GM15510 (cell line): ENCODE measurements around the gene PROK1.
A peak's percentile ranks its signal among the peaks of the same experiment; 100 is the strongest.

Experiments used
- POLR2A ChIP-seq: IDR thresholded peaks from 3 replicates; pipeline ENCODE4 v1.6.1; 2011; ENCODE audit warnings: borderline replicate concordance; ENCODE audit not compliant: insufficient read length; ENCODE audit errors: extremely low read depth

Gene PROK1, protein sequence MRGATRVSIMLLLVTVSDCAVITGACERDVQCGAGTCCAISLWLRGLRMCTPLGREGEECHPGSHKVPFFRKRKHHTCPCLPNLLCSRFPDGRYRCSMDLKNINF

GRCh38 chr1:110450929-110451328, at the start of gene PROK1:
PROK1 (plus strand) TSS chr1:110451149; CDS start chr1:110451217, 68 bp downstream.
- TF ChIP-seq POLR2A = no peak

GRCh38 chr1:110403805-110404204, 47.1 kb upstream of the PROK1 start:
- TF ChIP-seq POLR2A = no peak

- TF ChIP-seq POLR2A = no peak
Observed at GRCh38 chr1:110404401-110404800, 46.5 kb upstream of the PROK1 start.

DNA sequence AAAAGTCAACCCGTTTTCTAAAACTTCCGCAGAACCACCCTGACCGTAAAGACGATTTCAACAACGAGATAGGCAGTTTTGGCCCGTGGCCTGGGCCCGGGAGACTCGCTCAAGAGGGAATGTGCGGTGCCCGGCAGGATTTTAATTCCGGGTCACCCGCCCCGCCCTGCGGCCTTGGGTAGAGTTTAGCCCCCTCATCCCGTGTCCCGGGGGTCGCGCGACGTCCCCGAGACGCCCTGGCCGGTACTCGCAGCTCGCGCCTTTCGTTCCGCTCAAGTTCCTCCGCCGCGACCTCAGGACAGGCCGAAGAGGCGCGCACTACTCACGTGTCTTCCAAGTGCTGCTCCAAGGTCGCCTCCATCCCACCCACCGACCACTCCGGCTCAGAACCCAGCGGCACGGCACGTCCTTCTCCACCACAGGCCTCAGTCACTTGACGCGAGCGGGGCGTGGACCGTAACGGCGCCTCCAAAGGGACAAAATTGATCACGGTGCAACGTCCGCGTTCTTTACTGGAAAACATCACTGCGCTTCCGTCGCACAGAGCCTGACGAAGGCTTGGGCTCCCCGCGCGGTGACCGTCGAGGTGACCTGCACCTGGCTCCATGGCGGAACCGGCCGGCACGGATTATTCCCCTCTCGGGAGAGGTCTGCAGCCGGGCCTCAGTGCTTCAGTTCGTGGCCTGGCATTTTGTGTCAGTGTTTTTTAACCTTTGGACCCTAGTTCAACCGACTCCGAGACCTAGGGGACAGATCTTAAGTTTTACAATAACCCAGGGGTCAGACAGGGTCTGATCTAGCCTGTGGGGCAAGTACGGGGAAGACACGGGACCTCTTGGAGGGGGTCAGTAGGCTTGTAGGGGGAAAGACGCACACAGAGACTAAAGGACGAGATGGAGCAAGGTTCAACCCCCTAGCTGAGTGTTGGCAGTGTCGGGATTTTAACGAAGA, 43.4 kb upstream of the PROK1 start, which contains the start of gene LAMTOR5:
LAMTOR5 (minus strand) TSS at position 435 of the 951 bp plus-strand sequence; CDS start at position 361, 74 bp downstream.
- peak; percentile 89 for TF ChIP-seq POLR2A

GRCh38 chr1:110408488-110408887, 42.5 kb upstream of the PROK1 start:
- no peak for TF ChIP-seq POLR2A

GRCh38 chr1:110409316-110409715, 41.6 kb upstream of the PROK1 start:
- no peak for TF ChIP-seq POLR2A

DNA sequence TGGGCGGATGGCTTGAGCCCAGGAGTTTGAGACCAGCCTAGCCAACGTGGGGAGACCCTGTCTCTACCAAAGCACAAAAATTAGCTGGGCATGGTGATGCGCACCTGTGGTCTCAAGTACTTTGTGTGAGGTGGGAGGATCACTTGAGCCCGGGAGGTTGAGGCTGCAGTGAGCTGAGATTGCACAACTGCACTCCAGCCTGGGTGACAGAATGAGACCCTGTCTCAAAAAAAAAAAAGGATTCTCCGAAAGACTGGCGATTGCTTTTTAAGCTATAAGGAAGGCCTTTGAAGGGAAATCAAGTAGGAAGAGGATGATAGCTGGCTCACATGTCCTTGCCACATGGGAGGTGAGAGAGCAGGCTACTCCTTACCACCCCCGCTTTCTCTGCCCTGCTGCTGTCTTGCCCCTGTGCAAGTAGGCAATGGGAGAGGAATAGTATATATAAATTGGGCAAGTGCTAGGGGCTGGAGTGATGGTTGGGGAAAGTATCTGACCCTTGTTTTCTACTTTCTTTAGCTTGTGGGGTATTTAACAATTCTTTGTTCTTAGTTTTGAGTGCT, 39.7 kb upstream of the PROK1 start:
- no peak for TF ChIP-seq POLR2A

DNA sequence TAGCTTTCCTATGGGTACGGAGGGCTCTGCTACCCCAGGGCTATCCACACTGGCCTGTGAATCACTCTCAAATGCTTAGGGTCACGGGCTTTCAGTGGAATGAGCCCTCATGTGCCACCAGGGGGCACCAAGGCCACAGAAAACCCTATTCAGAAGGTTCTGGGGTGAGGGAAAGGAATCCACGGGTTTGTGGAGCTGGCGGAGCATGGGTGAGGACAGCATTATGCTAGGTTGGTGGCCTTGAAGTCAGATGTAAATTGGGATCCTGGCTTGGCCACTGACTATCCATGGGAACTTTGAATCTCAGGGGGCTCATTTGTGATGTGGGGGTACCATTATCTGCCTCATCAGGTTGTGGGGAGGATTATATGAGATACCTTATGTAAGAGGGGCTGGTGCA, 38.4 kb upstream of the PROK1 start:
- no peak for TF ChIP-seq POLR2A

- no peak for TF ChIP-seq POLR2A
Observed at GRCh38 chr1:110418729-110419128, 32.2 kb upstream of the PROK1 start.

GRCh38 chr1:110420023-110420662, 30.8 kb upstream of the PROK1 start:
- TF ChIP-seq POLR2A = no peak

GRCh38 chr1:110420874-110421793, 29.8 kb upstream of the PROK1 start:
- TF ChIP-seq POLR2A = no peak

- no peak for TF ChIP-seq POLR2A
Observed at GRCh38 chr1:110424699-110425611, 26.0 kb upstream of the PROK1 start.

GRCh38 chr1:110425612-110426152, 25.3 kb upstream of the PROK1 start:
- no peak for TF ChIP-seq POLR2A
